ENCODE results near the gene PCDHAC2.

PCDHAC2 gene

GRCh38 chr5:140966293-140967225, at the start of gene PCDHAC2:
TSS of gene PCDHAC2 (plus strand) at chr5:140966476. CDS start at chr5:140966767, 291 bp downstream.
- DNase-seq (ENCODE audit: low read depth in 2 of 2), result no peak

- DNase-seq (ENCODE audit: low read depth in 2 of 2), result no peak
Measured at GRCh38 chr5:140923601-140924000, 42.7 kb upstream of the PCDHAC2 start.

- DNase-seq (ENCODE audit: low read depth in 2 of 2), result no peak
Measured at GRCh38 chr5:140925806-140926442, 40.4 kb upstream of the PCDHAC2 start, which contains the start of gene PCDHAC1. TSS of gene PCDHAC1 (plus strand) at chr5:140926299. CDS start at chr5:140926893, 594 bp downstream.

- no peak for DNase-seq (ENCODE audit: low read depth in 2 of 2)
Measured at GRCh38 chr5:140926443-140927227, 39.6 kb upstream of the PCDHAC2 start.

GRCh38 chr5:140927228-140927573, 39.1 kb upstream of the PCDHAC2 start:
- no peak for DNase-seq (ENCODE audit: low read depth in 2 of 2)

- no peak for DNase-seq (ENCODE audit: low read depth in 2 of 2)
Measured at GRCh38 chr5:140934964-140935606, 31.2 kb upstream of the PCDHAC2 start.

GRCh38 chr5:140946578-140946977, 19.7 kb upstream of the PCDHAC2 start:
- DNase-seq (ENCODE audit: low read depth in 2 of 2), result no peak

- no peak for DNase-seq (ENCODE audit: low read depth in 2 of 2)
Measured at GRCh38 chr5:140951636-140952035, 14.6 kb upstream of the PCDHAC2 start.

GRCh38 chr5:140953234-140953633, 13.0 kb upstream of the PCDHAC2 start:
- DNase-seq (ENCODE audit: low read depth in 2 of 2), result no peak

- no peak for DNase-seq (ENCODE audit: low read depth in 2 of 2)
Measured at GRCh38 chr5:140962190-140962589, 4.1 kb upstream of the PCDHAC2 start.

- DNase-seq (ENCODE audit: low read depth in 2 of 2), result no peak
Measured at GRCh38 chr5:140964356-140964755, 1.9 kb upstream of the PCDHAC2 start.

- no peak for DNase-seq (ENCODE audit: low read depth in 2 of 2)
Measured at GRCh38 chr5:140965905-140966292, 377 bp upstream of the PCDHAC2 start.

- DNase-seq (ENCODE audit: low read depth in 2 of 2), result no peak
Measured at GRCh38 chr5:140967226-140967893, 1.1 kb downstream of the PCDHAC2 start.

GRCh38 chr5:140969880-140970279, 3.6 kb downstream of the PCDHAC2 start:
- DNase-seq (ENCODE audit: low read depth in 2 of 2), result no peak

GRCh38 chr5:140973550-140973949, 7.3 kb downstream of the PCDHAC2 start:
- DNase-seq (ENCODE audit: low read depth in 2 of 2), result no peak

- no peak for DNase-seq (ENCODE audit: low read depth in 2 of 2)
Measured at GRCh38 chr5:140977003-140977402, 10.7 kb downstream of the PCDHAC2 start.

- DNase-seq (ENCODE audit: low read depth in 2 of 2), result no peak
Measured at GRCh38 chr5:140978260-140978659, 12.0 kb downstream of the PCDHAC2 start.

GRCh38 chr5:140978983-140979382, 12.7 kb downstream of the PCDHAC2 start:
- no peak for DNase-seq (ENCODE audit: low read depth in 2 of 2)

- no peak for DNase-seq (ENCODE audit: low read depth in 2 of 2)
Measured at GRCh38 chr5:140982083-140982716, 15.9 kb downstream of the PCDHAC2 start.

GRCh38 chr5:140986117-140986521, 19.8 kb downstream of the PCDHAC2 start:
- no peak for DNase-seq (ENCODE audit: low read depth in 2 of 2)

- no peak for DNase-seq (ENCODE audit: low read depth in 2 of 2)
Measured at GRCh38 chr5:140988100-140988499, 21.8 kb downstream of the PCDHAC2 start.
